Spleen (tissue), 11 donors: Measurements from ENCODE around the gene SBNO1. TPM values are rescaled to one million over a fixed set of nuclear protein-coding genes. Genes with fewer than 3 reads are reported as not detected.

ENCODE experiments used
- DNase-seq: peaks from one replicate; pipeline ENCODE4 v3.0.0-alpha.2; 2020
- H3K27ac ChIP-seq, 8 donors: fragments of 200-600 bp; sonication (generic) in 7 of 8; 1 replicate in 4 of 8; 2 replicates in 4 of 8; pipeline versions ENCODE4 v1.5.0 to v1.8.0; 2016 to 2021; ENCODE audit warnings: inconsistent platforms in 4 of 8, mild to moderate bottlenecking in 4 of 8, moderate library complexity in 1 of 8
- H3K27me3 ChIP-seq, 7 donors: fragments of 200-600 bp; sonication (generic) in 6 of 7; replicated peaks in 1 of 7; 1 replicate in 4 of 7; 2 replicates in 3 of 7; pipeline versions ENCODE4 v1.5.0 to v1.8.0; 2016 to 2021; ENCODE audit warnings: inconsistent platforms in 3 of 7, mild to moderate bottlenecking in 1 of 7
- H3K36me3 ChIP-seq, 6 donors: fragments of 200-600 bp; sonication (generic) in 5 of 6; 1 replicate in 4 of 6; 2 replicates in 2 of 6; pipeline versions ENCODE4 v1.5.0 to v1.8.0; 2016 to 2021; ENCODE audit warnings: inconsistent platforms in 2 of 6
- H3K4me1 ChIP-seq, 6 donors: fragments of 200-600 bp; sonication (generic) in 5 of 6; 1 replicate in 3 of 6; 2 replicates in 3 of 6; pipeline versions ENCODE4 v1.5.0 to v1.8.0; 2016 to 2021; ENCODE audit warnings: inconsistent platforms in 3 of 6
- H3K4me3 ChIP-seq, 8 donors: fragments of 200-600 bp; sonication (generic) in 7 of 8; 1 replicate in 4 of 8; 2 replicates in 4 of 8; pipeline versions ENCODE4 v1.5.0 to v1.8.0; 2016 to 2021; ENCODE audit warnings: inconsistent platforms in 4 of 8, mild to moderate bottlenecking in 4 of 8, moderate library complexity in 2 of 8
- H3K9me3 ChIP-seq, 8 donors: fragments of 200-600 bp; sonication (generic) in 7 of 8; 1 replicate in 4 of 8; 2 replicates in 4 of 8; pipeline versions ENCODE4 v1.5.0 to v1.8.0; 2016 to 2021; ENCODE audit warnings: inconsistent platforms in 4 of 8
- POLR2A ChIP-seq, 3 donors: fragments of 450-650 bp; IDR thresholded peaks; one replicate each; pipeline ENCODE4 v1.5.1; 2017; ENCODE audit warnings: antibody characterized with exemption in 3 of 3, mild to moderate bottlenecking in 1 of 3
- POLR2AphosphoS5 ChIP-seq, 3 donors: sonication (generic); formaldehyde crosslinking; IDR thresholded peaks; one replicate each; pipeline ENCODE4 v1.5.1; 2017; ENCODE audit warnings: antibody characterized with exemption in 3 of 3
- WGBS, 5 donors: extraction: QIAGEN DNeasy Blood & Tissue Kit in 3 of 5; methylation state at CpG; one replicate each; pipeline versions ENCODE4 v1.1.5 to v1.1.7; 2013 to 2018; 5-methylcytosine and 5-hydroxymethylcytosine counted together
- intact Hi-C: fragments of 100-400 bp; cut with DNase I; formaldehyde crosslinking; loops from one replicate; pipeline ENCODE4 v1.15.0; 2023; ENCODE audit warnings: low total_unique reads
- polyA plus RNA-seq, 3 donors: library from polyadenylated mRNA; stranded (reverse); fragments of 200-250 nt; gene quantifications; one replicate each; pipeline ENCODE4 v1.2.1, GENCODE V29; 2013
- total RNA-seq, 7 donors: library from RNA; depleted of rRNA in 3 of 7; stranded (reverse); fragments of >200 nt in 3 of 7; fragmentation: NEBNext Ultra II Directional in 4 of 7; extraction: Animal tissue kit (Norgen Biotek cat#: 25700) in 4 of 7; gene quantifications; one replicate each; pipeline versions ENCODE4 v1.1.0 to v1.2.1, GENCODE V29; 2016 to 2021
- TF ChIP-seq, protein P1 (sequence below), 11 experiments: fragments of 200-600 bp in 7 of 11; fragments of 450-650 bp in 4 of 11; sonication (generic) in 4 of 11; IDR thresholded peaks in 8 of 11; conservative IDR thresholded peaks in 3 of 11; 1 replicate in 7 of 11; 2 replicates in 4 of 11; pipeline versions ENCODE4 v1.4.0 to v1.8.0; 2016 to 2021; ENCODE audit warnings: antibody characterized with exemption in 11 of 11, inconsistent platforms in 4 of 11, mild to moderate bottlenecking in 1 of 11
- donor health status: healthy with polysubstance abuse.
- donor health status: DM: no; HTN: no; CAD: no; lungs with moderate emphysema.
- donor health status: DM: no; HTN: no; CAD: no.
- donor health status: Bipolar disorder and iron deficiency.
- donor health status: healthy.
- donor health status: DM: no; HTN: no; CAD: no.
- donor health status: DM: yes; HTN: yes; CAD: no.

The SBNO1 gene
- total and polyA plus RNA-seq, 10 donors = 4.1 to 35.0 (median 28.9) TPM

DNA sequence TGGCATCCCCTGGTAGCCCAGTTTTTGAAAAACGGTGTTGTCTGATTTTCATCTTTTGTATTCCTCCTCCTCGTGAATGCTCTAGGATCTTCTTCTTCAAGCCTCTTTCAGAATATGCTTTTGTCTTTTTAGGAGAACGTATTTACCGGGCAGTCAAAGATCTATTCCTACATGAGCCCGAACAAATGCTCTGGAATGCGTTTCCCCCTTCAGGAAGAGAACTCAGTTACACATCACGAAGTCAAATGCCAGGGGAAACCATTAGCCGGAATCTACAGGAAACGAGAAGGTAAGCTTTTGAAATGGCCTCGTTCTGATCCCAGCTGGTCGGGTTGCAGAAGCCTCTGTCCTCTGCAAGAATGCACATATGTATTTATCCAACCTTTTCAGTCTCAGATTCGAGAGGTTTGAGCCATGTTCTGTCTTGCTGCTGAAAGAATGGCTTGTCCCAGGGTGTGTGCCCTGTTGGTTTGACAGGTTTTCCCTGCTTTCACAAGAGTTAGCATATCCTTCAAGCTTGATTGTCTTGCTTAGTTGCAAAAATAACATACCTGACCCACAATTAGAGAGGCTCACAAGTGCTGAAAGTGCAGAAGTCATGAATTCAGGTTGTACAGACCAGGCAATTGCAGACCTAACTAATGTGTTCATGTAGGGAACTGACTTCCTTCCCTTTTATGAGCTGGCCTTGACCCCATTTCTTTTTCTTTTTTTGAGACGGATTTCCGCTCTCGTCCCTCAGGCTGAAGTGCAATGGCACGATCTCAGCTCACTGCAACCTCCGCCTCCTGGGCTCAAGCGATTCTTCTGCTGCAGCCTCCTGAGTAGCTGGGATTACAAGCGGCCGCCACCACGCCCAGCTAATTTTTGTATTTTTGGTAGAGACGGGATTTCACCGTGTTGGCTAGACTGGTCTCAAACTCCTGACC lies 26.1 kb upstream of the SBNO1 start:
- no peak for DNase-seq
- WGBS, 5 donors = 39 to 66% (median 58%) methylated on average over 23 of the region's 23 CpGs
- no peaks in the 10 kb centered on the region for H3K27me3 ChIP-seq
- H3K36me3 ChIP-seq = peaks cover 0 to 55% (median 46%) of the 10 kb centered on the region in 6 donors
- H3K9me3 ChIP-seq = no peaks in the 10 kb centered on the region
- peak overlapping the region in 6 of 8 donors; percentile 6 to 87 (median 66) for H3K4me3 ChIP-seq
- H3K27ac ChIP-seq = peak overlapping the region; percentile 70 to 94 (median 86)
- intact Hi-C loops = no loop called here
- TF ChIP-seq POLR2AphosphoS5 (IDR thresholded peaks at IDR 0.05) = peak in 2 of 3 donors; percentile 57 to 73
- no peak for TF ChIP-seq POLR2A (IDR thresholded peaks at IDR 0.05)
- H3K4me1 ChIP-seq = peaks cover 17 to 88% (median 56%) of the 10 kb centered on the region in 6 donors

- Histone ChIP-seq H3K9me3 (no peaks in the 10 kb centered on the region), H3K27ac (peak overlapping the region; percentile 70 to 94 (median 86)), H3K4me1 (peaks cover 22 to 88% (median 58%) of the 10 kb centered on the region in 6 donors), H3K27me3 (no peaks in the 10 kb centered on the region), H3K36me3 (peaks cover 0 to 45% (median 37%) of the 10 kb centered on the region in 6 donors), H3K4me3 (peak overlapping the region; percentile 51 to 87 (median 66))
- peak; percentile 90 for DNase-seq
- TF ChIP-seq POLR2AphosphoS5 (IDR thresholded peaks at IDR 0.05) = peak in 2 of 3 donors; percentile 45 to 69
- no peak for TF ChIP-seq POLR2A (IDR thresholded peaks at IDR 0.05)
- TF ChIP-seq, protein P1, sequence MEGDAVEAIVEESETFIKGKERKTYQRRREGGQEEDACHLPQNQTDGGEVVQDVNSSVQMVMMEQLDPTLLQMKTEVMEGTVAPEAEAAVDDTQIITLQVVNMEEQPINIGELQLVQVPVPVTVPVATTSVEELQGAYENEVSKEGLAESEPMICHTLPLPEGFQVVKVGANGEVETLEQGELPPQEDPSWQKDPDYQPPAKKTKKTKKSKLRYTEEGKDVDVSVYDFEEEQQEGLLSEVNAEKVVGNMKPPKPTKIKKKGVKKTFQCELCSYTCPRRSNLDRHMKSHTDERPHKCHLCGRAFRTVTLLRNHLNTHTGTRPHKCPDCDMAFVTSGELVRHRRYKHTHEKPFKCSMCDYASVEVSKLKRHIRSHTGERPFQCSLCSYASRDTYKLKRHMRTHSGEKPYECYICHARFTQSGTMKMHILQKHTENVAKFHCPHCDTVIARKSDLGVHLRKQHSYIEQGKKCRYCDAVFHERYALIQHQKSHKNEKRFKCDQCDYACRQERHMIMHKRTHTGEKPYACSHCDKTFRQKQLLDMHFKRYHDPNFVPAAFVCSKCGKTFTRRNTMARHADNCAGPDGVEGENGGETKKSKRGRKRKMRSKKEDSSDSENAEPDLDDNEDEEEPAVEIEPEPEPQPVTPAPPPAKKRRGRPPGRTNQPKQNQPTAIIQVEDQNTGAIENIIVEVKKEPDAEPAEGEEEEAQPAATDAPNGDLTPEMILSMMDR (IDR thresholded peaks at IDR 0.05 in 8 of 11, conservative IDR thresholded peaks at IDR 0.05 in 3 of 11) = peak in 2 of 11 experiments; percentile 22 to 25
- intact Hi-C loops = no loop called here
- WGBS, 5 donors = 7 to 20% (median 14%) methylated on average over 26 to 66 of the region's 66 CpGs
These were observed 25.1 kb upstream of the SBNO1 start for GRCh38 chr12:123389560-123390351.

GRCh38 chr12:123388951-123389559 lies 24.4 kb upstream of the SBNO1 start:
- intact Hi-C loops = no loop called here
- H3K4me1 ChIP-seq = peaks cover 22 to 88% (median 62%) of the 10 kb centered on the region in 6 donors

More at GRCh38 chr12:123388951-123389559, 24.4 kb upstream of the SBNO1 start:
- no peak for DNase-seq
- Histone ChIP-seq H3K9me3 (no peaks in the 10 kb centered on the region), H3K27ac (peak overlapping the region in 7 of 8 donors; percentile 80 to 96 (median 91)), H3K4me3 (peak overlapping the region; percentile 51 to 87 (median 66)), H3K36me3 (peaks cover 0 to 38% (median 30%) of the 10 kb centered on the region in 6 donors), H3K27me3 (no peaks in the 10 kb centered on the region)
- 0 to 1% (median 0%) methylated on average over 5 to 100 of the region's 102 CpGs; no CpG with 5 or more reads in 1 of the 5 donors for WGBS, 5 donors
- TF ChIP-seq, protein P1 (IDR thresholded peaks at IDR 0.05 in 8 of 11, conservative IDR thresholded peaks at IDR 0.05 in 3 of 11) = no peak
- TF ChIP-seq POLR2AphosphoS5 (IDR thresholded peaks at IDR 0.05) (peak in 1 of 3 donors; percentile 58), POLR2A (IDR thresholded peaks at IDR 0.05) (peak in 1 of 3 donors; percentile 30)
